Psoas muscle (tissue), 8 donors: ENCODE data around the gene KRTAP21-2. TPM values are rescaled to one million over a fixed set of nuclear protein-coding genes. Genes with fewer than 3 reads are reported as not detected.
"Not testable (repeated sequence)": the region's sequence is repeated elsewhere in the genome, so short reads cannot be mapped to it uniquely, and the experiment has no call there.

Experiments used
- ATAC-seq, 4 donors: fragments of 200-7000 bp; cut with Tn5 transposase; one replicate each; pipeline ENCODE4 v1.9.1; 2020; ENCODE audit warnings: moderate library complexity in 3 of 4, mild to moderate bottlenecking in 2 of 4
- DNase-seq, 2 donors: peaks; one replicate each; pipeline ENCODE4 v3.0.0-alpha.2; 2020
- H3K27ac ChIP-seq: fragments of 200-600 bp; one replicate; pipeline ENCODE4 v1.8.0; 2022
- H3K27me3 ChIP-seq, 3 donors: fragments of 200-600 bp in 1 of 3; one replicate each; pipeline versions ENCODE4 v1.6.1 to v1.8.0; 2013 to 2022; ENCODE audit warnings: low read length in 2 of 3, mild to moderate bottlenecking in 2 of 3, moderate library complexity in 1 of 3; ENCODE audit not compliant: insufficient read depth in 3 of 3
- H3K36me3 ChIP-seq, 2 donors: fragments of 200-600 bp in 1 of 2; one replicate each; pipeline versions ENCODE4 v1.6.1 to v1.8.0; 2013 to 2022; ENCODE audit warnings: low read depth in 1 of 2, mild to moderate bottlenecking in 1 of 2, moderate library complexity in 1 of 2; ENCODE audit not compliant: insufficient read depth in 1 of 2
- H3K4me1 ChIP-seq: fragments of 200-600 bp; one replicate; pipeline ENCODE4 v1.8.0; 2022
- H3K4me3 ChIP-seq: fragments of 200-600 bp; one replicate; pipeline ENCODE4 v1.8.0; 2022; ENCODE audit warnings: mild to moderate bottlenecking
- H3K9me3 ChIP-seq: fragments of 200-600 bp; one replicate; pipeline ENCODE4 v1.8.0; 2022
- WGBS, 3 donors: extraction: QIAGEN DNeasy Blood & Tissue Kit; methylation state at CpG; one replicate each; pipeline versions ENCODE4 v1.1.6 to v1.1.7; 2013; 5-methylcytosine and 5-hydroxymethylcytosine counted together
- intact Hi-C, 2 donors: fragments of 100-400 bp; cut with DNase I; formaldehyde crosslinking; loops; one replicate each; pipeline versions ENCODE4 v1.11.0 to v1.14.2; 2022
- polyA plus RNA-seq, 3 donors: library from polyadenylated mRNA; stranded (reverse); fragments of 200-250 nt; gene quantifications; one replicate each; pipeline ENCODE4 v1.2.3, GENCODE V29; 2013
- total RNA-seq, 4 donors: library from RNA; stranded (reverse); fragmentation: NEBNext Ultra II Directional in 2 of 4; extraction: Animal tissue kit (Norgen Biotek cat#: 25700) in 2 of 4; gene quantifications; one replicate each; pipeline versions ENCODE4 v1.2.1 to v1.2.4, GENCODE V29; 2021 to 2023
- TF ChIP-seq, protein P1 (sequence below): fragments of 200-600 bp; IDR thresholded peaks from one replicate; pipeline ENCODE4 v1.8.0; 2022; ENCODE audit warnings: antibody characterized with exemption
- donor health status: healthy with polysubstance abuse.
- donor health status: DM: no; HTN: no; CAD: no; lungs with moderate emphysema.
- donor health status: Bipolar disorder and iron deficiency.
- donor health status: healthy.
- donor health status: DM: yes; HTN: yes; CAD: no.
- donor health status: DM: no; HTN: no; CAD: no.
- donor health status: DM: no; HTN: no; CAD: no.
- donor health status: DM: yes; HTN: yes; CAD: no.

The KRTAP21-2 gene
- total and polyA plus RNA-seq, 7 donors, result not detected

DNA sequence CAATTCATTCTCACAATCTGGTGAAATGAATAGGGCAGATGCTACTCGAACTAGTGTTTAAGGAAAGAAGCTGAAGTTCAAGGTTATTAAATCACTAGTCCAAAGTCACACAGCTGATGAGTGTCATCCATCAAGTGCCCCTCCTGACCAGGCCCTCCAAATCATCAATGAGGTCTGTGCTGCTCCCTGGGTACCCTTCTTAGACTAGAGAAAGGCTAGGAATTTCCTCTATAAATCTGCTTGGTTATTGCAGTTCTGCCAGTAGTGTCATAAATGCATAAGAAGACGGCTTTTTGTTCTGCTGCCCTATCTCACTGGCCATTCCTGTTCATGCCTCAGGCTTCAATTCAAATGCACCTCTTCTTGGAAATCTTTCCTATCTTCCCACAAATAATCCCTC, 13.7 kb upstream of the KRTAP21-2 start:
- no peaks in the 10 kb centered on the region for H3K27me3 ChIP-seq
- intact Hi-C loops, result no loop called here
- TF ChIP-seq, protein P1, sequence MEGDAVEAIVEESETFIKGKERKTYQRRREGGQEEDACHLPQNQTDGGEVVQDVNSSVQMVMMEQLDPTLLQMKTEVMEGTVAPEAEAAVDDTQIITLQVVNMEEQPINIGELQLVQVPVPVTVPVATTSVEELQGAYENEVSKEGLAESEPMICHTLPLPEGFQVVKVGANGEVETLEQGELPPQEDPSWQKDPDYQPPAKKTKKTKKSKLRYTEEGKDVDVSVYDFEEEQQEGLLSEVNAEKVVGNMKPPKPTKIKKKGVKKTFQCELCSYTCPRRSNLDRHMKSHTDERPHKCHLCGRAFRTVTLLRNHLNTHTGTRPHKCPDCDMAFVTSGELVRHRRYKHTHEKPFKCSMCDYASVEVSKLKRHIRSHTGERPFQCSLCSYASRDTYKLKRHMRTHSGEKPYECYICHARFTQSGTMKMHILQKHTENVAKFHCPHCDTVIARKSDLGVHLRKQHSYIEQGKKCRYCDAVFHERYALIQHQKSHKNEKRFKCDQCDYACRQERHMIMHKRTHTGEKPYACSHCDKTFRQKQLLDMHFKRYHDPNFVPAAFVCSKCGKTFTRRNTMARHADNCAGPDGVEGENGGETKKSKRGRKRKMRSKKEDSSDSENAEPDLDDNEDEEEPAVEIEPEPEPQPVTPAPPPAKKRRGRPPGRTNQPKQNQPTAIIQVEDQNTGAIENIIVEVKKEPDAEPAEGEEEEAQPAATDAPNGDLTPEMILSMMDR, result no peak
- no peak overlapping the region for H3K4me3 ChIP-seq
- H3K9me3 ChIP-seq, result no peaks in the 10 kb centered on the region
- H3K4me1 ChIP-seq, result no peaks in the 10 kb centered on the region
- no peak overlapping the region for H3K27ac ChIP-seq
- ATAC-seq, result no peak
- H3K36me3 ChIP-seq, result no peaks in the 10 kb centered on the region
- WGBS, 3 donors, result 61 to 77% (median 68%) methylated on average over 2 of the region's 2 CpGs
- no peak for DNase-seq

DNA sequence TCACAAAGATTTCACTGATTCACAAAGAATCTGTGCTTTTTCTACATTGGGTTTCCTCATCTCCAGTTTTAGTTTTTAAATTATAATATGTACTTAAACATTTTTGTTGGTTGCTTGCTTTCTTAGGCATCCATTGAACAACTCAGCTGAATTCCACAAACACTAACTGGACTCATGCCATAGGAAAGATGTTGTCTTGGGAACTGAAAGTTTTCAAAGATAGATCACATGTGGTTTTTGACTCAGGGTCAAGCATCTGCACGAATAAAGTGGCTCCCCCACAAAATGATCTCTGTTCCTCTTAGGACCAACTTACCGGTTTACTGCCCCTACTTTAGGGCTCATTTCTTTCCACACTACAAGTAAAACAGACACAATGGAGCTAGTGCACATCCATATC, 11.2 kb upstream of the KRTAP21-2 start:
- 48 to 64% (median 53%) methylated on average over 2 of the region's 2 CpGs for WGBS, 3 donors
- intact Hi-C loops, result no loop called here
- H3K4me3 ChIP-seq, result no peak overlapping the region
- no peak overlapping the region for H3K27ac ChIP-seq
- no peaks in the 10 kb centered on the region for H3K27me3 ChIP-seq
- no peaks in the 10 kb centered on the region for H3K9me3 ChIP-seq
- ATAC-seq (no peak), DNase-seq (no peak)
- H3K4me1 ChIP-seq, result no peaks in the 10 kb centered on the region
- no peaks in the 10 kb centered on the region for H3K36me3 ChIP-seq
- TF ChIP-seq, protein P1, result no peak

DNA sequence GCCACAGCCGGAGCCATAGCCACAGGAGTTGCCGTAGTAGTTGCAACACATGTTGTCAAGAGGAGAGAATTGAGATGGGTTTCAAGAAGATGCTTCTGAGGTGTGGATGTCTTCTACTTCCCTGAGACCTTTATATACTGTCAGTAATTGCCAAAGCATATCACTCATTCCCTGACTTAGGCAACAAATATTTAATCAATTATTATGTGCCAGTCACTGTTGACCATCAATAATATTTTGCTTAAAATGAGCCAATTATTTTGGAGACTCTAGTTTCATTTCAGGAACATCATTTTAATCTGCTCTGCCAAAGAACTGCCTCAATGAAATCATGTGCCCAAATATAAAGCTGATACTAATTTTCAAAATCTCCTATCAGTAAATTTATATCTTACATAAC, 8.3 kb upstream of the KRTAP21-2 start, which contains the start of gene KRTAP21-1:
KRTAP21-1 (minus strand) TSS at position 101 of the 400 bp plus-strand sequence; CDS start at position 51, 50 bp downstream.
- not testable (repeated sequence) for ATAC-seq
- 93 to 100% (median 100%) methylated on average over 2 of the region's 2 CpGs for WGBS, 3 donors

GRCh38 chr21:30740462-30740861, 6.6 kb downstream of the KRTAP21-2 start:
- Histone ChIP-seq H3K36me3 (no peaks in the 10 kb centered on the region), H3K27ac (no peak overlapping the region), H3K4me3 (no peak overlapping the region), H3K4me1 (no peaks in the 10 kb centered on the region), H3K27me3 (no peaks in the 10 kb centered on the region), H3K9me3 (no peaks in the 10 kb centered on the region)
- WGBS, 3 donors, result 89 to 95% (median 93%) methylated on average over 2 of the region's 2 CpGs
- TF ChIP-seq, protein P1, result no peak
- ATAC-seq (no peak), DNase-seq (no peak)
- intact Hi-C loops, result no loop called here

More for the DNA sequence above, 8.3 kb upstream of the KRTAP21-2 start, which contains the start of gene KRTAP21-1:
- H3K27ac ChIP-seq, intact Hi-C loops, H3K27me3 ChIP-seq, H3K4me3 ChIP-seq, H3K36me3 ChIP-seq, H3K9me3 ChIP-seq, DNase-seq, H3K4me1 ChIP-seq: not testable (repeated sequence)

GRCh38 chr21:30733026-30733425, 14.0 kb downstream of the KRTAP21-2 start:
- H3K27me3 ChIP-seq, result no peaks in the 10 kb centered on the region
- TF ChIP-seq, protein P1, result no peak
- ATAC-seq (no peak), DNase-seq (no peak)
- no peaks in the 10 kb centered on the region for H3K9me3 ChIP-seq
- no peaks in the 10 kb centered on the region for H3K36me3 ChIP-seq
- no peak overlapping the region for H3K27ac ChIP-seq
- H3K4me3 ChIP-seq, result no peak overlapping the region
- no peaks in the 10 kb centered on the region for H3K4me1 ChIP-seq
- intact Hi-C loops, result loop anchor here in 1 of 2 donors (10.0 kb wide), 1 partner anchor 288 kb away; the partner anchor contains the start of gene KRTAP15-1
- 59 to 81% (median 61%) methylated on average over 1 of the region's 1 CpG for WGBS, 3 donors
